Ishikawa (cell line): ENCODE data around the gene FAT2.

ENCODE experiments used
- TAF1 ChIP-seq: IDR thresholded peaks from 2 replicates; pipeline ENCODE4 v1.6.1; 2012; ENCODE audit warnings: low read depth, mild to moderate bottlenecking
- ZBTB7A ChIP-seq: IDR thresholded peaks from 2 replicates; pipeline ENCODE4 v1.6.1; 2012; ENCODE audit warnings: low read depth
- TF ChIP-seq, protein P1 (sequence below): IDR thresholded peaks from 2 replicates; pipeline ENCODE4 v1.6.1; 2012; ENCODE audit warnings: low read depth, mild to moderate bottlenecking

DNA sequence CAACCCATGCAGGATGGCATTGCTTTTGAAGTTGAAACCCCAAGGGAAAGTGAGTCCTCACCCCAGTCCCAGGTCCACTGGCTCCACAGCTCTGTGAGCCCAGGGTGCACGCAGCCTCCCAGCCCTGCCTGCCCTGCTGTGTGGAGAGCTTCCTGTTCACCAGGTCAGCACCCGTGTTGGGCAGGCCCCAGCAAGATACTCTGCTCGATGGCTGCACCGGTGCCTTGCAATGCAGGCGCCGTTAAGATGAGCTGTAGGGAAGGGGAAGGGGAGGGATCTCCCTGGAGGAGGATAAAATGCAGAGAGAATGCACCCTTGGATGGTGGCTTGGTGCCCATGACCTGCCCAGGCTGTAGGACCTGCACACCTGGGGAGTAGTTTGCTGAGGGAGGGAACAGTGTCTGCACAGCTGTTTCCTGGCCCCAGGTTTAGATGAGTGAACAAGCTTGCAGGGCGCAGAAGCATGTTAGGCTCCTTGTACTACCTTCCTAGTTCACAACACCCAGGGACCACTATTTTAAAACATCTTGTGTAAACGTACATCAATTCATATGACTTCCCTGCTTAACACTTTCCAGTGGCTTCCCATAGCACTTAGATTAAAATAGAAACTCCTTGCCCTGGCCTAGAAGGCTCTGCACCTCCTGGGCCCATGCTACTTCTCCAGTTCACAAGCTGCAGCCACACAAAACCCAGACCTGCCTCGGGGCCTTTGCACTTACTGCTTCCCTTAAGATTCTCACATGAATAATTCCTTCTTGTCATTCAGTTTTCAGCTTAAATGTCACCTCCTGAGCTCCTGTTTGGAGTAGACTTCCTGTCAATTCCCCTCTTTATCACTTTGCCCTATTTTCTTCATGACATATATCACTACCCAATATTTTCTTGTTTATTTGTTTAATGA is 19.6 kb downstream of the FAT2 start:
- TF ChIP-seq ZBTB7A = no peak
- TF ChIP-seq TAF1 = no peak
- TF ChIP-seq, protein P1, sequence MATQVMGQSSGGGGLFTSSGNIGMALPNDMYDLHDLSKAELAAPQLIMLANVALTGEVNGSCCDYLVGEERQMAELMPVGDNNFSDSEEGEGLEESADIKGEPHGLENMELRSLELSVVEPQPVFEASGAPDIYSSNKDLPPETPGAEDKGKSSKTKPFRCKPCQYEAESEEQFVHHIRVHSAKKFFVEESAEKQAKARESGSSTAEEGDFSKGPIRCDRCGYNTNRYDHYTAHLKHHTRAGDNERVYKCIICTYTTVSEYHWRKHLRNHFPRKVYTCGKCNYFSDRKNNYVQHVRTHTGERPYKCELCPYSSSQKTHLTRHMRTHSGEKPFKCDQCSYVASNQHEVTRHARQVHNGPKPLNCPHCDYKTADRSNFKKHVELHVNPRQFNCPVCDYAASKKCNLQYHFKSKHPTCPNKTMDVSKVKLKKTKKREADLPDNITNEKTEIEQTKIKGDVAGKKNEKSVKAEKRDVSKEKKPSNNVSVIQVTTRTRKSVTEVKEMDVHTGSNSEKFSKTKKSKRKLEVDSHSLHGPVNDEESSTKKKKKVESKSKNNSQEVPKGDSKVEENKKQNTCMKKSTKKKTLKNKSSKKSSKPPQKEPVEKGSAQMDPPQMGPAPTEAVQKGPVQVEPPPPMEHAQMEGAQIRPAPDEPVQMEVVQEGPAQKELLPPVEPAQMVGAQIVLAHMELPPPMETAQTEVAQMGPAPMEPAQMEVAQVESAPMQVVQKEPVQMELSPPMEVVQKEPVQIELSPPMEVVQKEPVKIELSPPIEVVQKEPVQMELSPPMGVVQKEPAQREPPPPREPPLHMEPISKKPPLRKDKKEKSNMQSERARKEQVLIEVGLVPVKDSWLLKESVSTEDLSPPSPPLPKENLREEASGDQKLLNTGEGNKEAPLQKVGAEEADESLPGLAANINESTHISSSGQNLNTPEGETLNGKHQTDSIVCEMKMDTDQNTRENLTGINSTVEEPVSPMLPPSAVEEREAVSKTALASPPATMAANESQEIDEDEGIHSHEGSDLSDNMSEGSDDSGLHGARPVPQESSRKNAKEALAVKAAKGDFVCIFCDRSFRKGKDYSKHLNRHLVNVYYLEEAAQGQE = no peak
